Type B pancreatic cell (in vitro differentiated cells): Measurements from ENCODE around the gene ATL2. TPM values are rescaled to one million over a fixed set of nuclear protein-coding genes. Genes with fewer than 3 reads are reported as not detected.
"Not testable (repeated sequence)": the region's sequence is repeated elsewhere in the genome, so short reads cannot be mapped to it uniquely, and the experiment has no call there.

Source experiments
- DNase-seq: peaks from one replicate; pipeline ENCODE4 v3.0.0; 2021; ENCODE audit warnings: mixed read lengths; ENCODE audit not compliant: unreplicated experiment; ENCODE audit errors: extremely low spot score
- H3K27ac Mint-ChIP-seq: 2 replicates; pipeline ENCODE4 v1.8.0; 2021; ENCODE audit warnings: mild to moderate bottlenecking, mixed read lengths
- H3K27me3 Mint-ChIP-seq: 2 replicates; pipeline ENCODE4 v1.8.0; 2021; ENCODE audit warnings: mixed read lengths
- H3K36me3 Mint-ChIP-seq: 2 replicates; pipeline ENCODE4 v1.8.0; 2021; ENCODE audit warnings: mixed read lengths
- H3K4me1 Mint-ChIP-seq: one replicate; pipeline ENCODE4 v1.8.0; 2021; ENCODE audit warnings: mixed read lengths; ENCODE audit not compliant: unreplicated experiment
- H3K4me3 Mint-ChIP-seq: 2 replicates; pipeline ENCODE4 v1.8.0; 2021; ENCODE audit warnings: mild to moderate bottlenecking, mixed read lengths
- H3K9me3 Mint-ChIP-seq: 2 replicates; pipeline ENCODE4 v1.8.0; 2021; ENCODE audit warnings: mixed read lengths
- CTCF ChIP-seq: fragments of 200-600 bp; sonication (generic); conservative IDR thresholded peaks from 2 replicates; pipeline ENCODE4 v1.5.0; 2021; ENCODE audit warnings: antibody characterized with exemption, mild to moderate bottlenecking
- total RNA-seq: library from RNA; stranded (reverse); gene quantifications from 2 replicates; pipeline ENCODE4 v1.2.1, GENCODE V29; 2021; ENCODE audit warnings: low replicate concordance

The ATL2 gene
- total RNA-seq, 1 donor from 2014 or later = 62.6 TPM

GRCh38 chr2:38322224-38322914, 54.7 kb downstream of the ATL2 start:
- no peak overlapping the region for H3K4me3 Mint-ChIP-seq
- H3K4me1 Mint-ChIP-seq = peaks cover 19% of the 10 kb centered on the region
- peaks cover 18% of the 10 kb centered on the region for H3K36me3 Mint-ChIP-seq
- H3K27me3 Mint-ChIP-seq = no peaks in the 10 kb centered on the region
- no peak overlapping the region for H3K27ac Mint-ChIP-seq
- no peak for DNase-seq
- H3K9me3 Mint-ChIP-seq = no peaks in the 10 kb centered on the region
- no peak for TF ChIP-seq CTCF

- H3K9me3 Mint-ChIP-seq, H3K27me3 Mint-ChIP-seq, H3K27ac Mint-ChIP-seq, DNase-seq, H3K4me1 Mint-ChIP-seq, H3K4me3 Mint-ChIP-seq: not testable (repeated sequence)
- H3K36me3 Mint-ChIP-seq = peaks cover 13% of the 10 kb centered on the region
Measured at GRCh38 chr2:38319240-38319639, 57.8 kb downstream of the ATL2 start.

- Mint-ChIP-seq H3K4me3 (no peak overlapping the region), H3K9me3 (no peaks in the 10 kb centered on the region), H3K27ac (no peak overlapping the region), H3K4me1 (peaks cover 6% of the 10 kb centered on the region), H3K27me3 (no peaks in the 10 kb centered on the region), H3K36me3 (peaks cover 21% of the 10 kb centered on the region)
- DNase-seq = no peak
- no peak for TF ChIP-seq CTCF
Measured at GRCh38 chr2:38317725-38318124, 59.3 kb downstream of the ATL2 start.

- TF ChIP-seq CTCF = peak; percentile 83
- no peak for DNase-seq
- H3K36me3 Mint-ChIP-seq = peaks cover 33% of the 10 kb centered on the region
Measured at GRCh38 chr2:38315707-38316333, 61.3 kb downstream of the ATL2 start.

GRCh38 chr2:38308821-38309220, 68.3 kb downstream of the ATL2 start:
- TF ChIP-seq CTCF = no peak
- Mint-ChIP-seq H3K4me3 (no peak overlapping the region), H3K27ac (no peak overlapping the region), H3K27me3 (no peaks in the 10 kb centered on the region), H3K36me3 (peaks cover 69% of the 10 kb centered on the region), H3K4me1 (no peaks in the 10 kb centered on the region), H3K9me3 (no peaks in the 10 kb centered on the region)
- DNase-seq = no peak

More at GRCh38 chr2:38315707-38316333, 61.3 kb downstream of the ATL2 start:
- Mint-ChIP-seq H3K4me1 (peaks cover 6% of the 10 kb centered on the region), H3K27ac (no peak overlapping the region), H3K27me3 (no peaks in the 10 kb centered on the region), H3K4me3 (no peak overlapping the region), H3K9me3 (no peaks in the 10 kb centered on the region)

- H3K27me3 Mint-ChIP-seq = no peaks in the 10 kb centered on the region
- H3K27ac Mint-ChIP-seq = no peak overlapping the region
- H3K4me3 Mint-ChIP-seq = no peak overlapping the region
- no peaks in the 10 kb centered on the region for H3K9me3 Mint-ChIP-seq
- TF ChIP-seq CTCF = no peak
- peaks cover 65% of the 10 kb centered on the region for H3K36me3 Mint-ChIP-seq
- H3K4me1 Mint-ChIP-seq = no peaks in the 10 kb centered on the region
- DNase-seq = no peak
Measured at GRCh38 chr2:38301969-38302702, 74.9 kb downstream of the ATL2 start.
